Measurements from ENCODE around the gene SRGAP3.

GRCh38 chr3:9157651-9158362 lies 91.6 kb downstream of the SRGAP3 start:
- TF ChIP-seq POLR2A (IDR thresholded peaks at IDR 0.05) (no peak), CTCF (IDR thresholded peaks at IDR 0.05) (no peak)

All from lower leg skin (tissue), 3 donors.